GM18909 (cell line): ENCODE results near the gene ARHGAP10.

Experiments used
- ATAC-seq: cut with Tn5 transposase; IDR thresholded peaks from one replicate; pipeline ENCODE4 v1.9.1; 2021; ENCODE audit warnings: mild to moderate bottlenecking; ENCODE audit not compliant: unreplicated experiment, poor library complexity

The ARHGAP10 gene

DNA sequence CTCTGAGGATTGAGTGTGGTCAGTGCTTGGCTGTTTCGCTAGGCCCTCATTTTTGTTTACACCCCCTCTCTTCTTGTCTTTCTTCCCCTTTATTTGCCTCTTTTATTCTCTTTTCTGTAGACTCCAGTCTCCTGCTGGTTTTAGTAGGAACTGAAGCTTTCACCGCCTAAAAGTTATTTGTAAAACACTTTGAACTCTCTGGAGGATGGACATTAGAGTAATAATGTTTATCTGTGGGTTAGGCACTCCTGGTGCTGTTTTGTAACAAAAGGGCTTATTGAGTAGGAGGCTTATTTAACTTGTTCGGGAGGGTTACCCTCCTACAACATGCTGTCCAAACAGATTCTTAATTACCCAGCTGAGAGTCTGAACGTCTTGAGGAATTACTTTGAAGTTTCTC, 1.6 kb upstream of the ARHGAP10 start:
- ATAC-seq = no peak

DNA sequence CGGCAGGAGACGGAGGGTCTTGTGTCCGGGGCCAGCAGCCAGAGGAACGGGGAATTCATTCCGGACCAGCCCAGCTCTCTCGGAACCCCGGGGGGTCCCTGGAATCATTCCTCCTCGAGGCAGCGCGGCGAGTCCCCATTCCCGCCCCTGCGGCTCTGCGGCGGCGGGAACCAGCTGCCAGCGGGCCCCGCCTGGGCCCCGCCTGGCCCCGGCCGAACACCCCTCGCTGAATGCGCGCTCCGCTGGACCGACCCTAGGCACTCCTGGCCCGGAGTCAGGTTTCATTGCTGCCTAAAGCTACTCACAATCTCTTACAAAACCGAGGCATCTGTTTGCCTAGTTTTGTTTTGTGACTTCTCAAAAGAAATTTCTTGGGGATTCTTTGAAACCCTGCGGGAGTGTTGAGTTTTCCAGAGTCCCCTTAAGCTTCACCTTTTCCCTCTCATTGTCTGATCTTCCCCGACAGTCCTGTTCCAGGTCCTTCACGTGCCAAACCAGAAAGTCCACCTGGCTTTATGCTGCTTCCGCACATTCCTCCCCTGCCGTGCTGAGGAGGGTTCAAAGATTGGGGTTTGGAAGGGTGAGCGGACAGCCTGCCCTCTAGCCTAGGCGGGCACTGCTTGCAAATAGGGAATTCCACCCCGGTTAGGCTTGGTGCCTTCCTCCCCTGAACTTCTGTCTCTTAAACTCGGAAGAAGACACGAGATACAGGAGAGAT, 789 bp downstream of the ARHGAP10 start:
- ATAC-seq = peak; percentile 27

DNA sequence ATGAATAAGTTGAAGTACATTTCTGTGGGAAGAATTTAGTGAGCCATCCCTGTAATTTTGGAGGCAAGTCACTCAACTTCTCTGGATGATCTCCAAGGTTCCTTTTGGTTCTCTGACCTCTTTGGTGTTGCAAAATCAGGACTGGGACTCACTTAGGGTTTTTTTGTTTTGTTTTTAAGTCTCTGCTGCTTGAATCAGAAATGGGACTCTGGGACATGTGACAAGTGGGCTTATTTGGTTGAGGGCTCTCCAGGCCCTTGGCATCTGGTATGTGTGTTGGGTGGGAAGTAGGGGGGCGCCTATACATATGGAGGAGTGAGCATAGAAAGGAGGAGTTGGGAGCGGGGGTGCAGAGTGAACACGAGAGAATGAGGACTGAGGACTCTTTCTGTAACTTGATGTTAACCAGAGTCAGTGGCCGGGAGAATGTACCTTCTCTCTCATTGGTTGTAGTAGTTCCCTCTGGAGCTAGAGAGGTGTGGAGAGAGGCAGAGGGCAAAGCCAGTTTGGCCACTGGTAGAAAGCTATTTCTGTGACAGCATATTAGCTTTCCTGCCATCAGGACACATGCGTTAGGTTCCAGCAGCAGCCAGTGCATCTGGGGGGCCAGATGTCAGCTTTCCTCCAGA, 1.9 kb downstream of the ARHGAP10 start:
- no peak for ATAC-seq

DNA sequence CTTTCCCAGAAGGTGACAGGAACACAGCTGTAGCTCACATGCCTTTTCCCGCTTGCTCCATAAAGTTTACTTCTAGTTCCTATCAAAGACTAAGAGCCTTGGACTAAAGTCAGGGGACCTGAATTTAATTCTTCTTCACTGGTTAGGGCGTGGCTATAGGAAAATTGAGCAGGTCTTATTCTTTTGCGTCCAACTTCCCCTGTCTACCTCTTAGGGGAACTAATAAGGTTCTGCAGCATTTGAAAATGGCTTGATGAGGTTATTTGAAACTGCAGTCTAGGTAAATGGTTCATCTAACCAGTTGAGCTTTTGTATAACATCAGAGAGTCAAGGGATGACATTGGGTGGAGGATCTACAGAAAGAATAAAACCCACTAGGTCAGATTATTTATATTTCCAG, 2.6 kb downstream of the ARHGAP10 start:
- ATAC-seq = no peak

DNA sequence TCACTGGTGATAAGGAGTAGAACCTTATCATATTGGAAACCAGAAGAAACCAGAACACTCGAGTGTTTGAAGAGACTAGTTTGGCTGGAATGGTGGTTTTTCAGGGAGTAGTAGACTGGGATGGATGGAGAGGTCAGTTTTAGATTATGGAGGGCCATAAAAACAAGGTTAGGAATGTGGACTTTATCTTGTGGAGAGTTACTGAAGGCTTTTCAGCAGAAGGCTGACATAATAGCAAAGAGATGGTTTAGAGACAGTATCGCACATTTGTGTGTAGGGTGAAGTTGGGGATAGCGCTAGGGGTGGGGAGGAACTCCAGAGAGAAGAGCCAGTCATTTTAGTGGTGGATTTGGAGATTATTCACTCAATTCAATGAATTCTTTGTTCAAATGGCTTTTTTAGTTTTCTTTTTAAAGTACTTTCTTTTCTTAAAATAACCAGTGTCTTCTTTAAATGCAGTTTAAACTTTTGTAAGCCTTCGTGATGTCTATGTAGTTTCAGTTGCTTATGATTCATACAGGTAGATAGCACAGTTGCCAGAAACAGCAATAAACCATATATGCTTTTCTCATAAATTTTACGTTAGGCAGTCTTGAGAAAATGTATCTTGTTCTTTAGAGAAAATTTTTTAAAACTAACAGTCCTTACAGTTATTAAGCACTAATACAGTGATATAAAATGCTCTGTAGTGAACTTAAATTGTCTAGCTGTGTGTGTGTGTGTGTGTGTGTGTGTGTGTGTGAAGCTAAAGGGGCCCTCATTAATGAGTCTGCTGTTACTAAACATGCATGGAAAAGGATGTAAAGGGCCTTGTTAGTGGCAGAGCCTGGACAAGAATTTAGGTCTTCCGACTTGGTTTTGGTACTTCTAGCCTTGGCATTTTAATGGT, 3.8 kb downstream of the ARHGAP10 start:
- peak; percentile 23 for ATAC-seq

DNA sequence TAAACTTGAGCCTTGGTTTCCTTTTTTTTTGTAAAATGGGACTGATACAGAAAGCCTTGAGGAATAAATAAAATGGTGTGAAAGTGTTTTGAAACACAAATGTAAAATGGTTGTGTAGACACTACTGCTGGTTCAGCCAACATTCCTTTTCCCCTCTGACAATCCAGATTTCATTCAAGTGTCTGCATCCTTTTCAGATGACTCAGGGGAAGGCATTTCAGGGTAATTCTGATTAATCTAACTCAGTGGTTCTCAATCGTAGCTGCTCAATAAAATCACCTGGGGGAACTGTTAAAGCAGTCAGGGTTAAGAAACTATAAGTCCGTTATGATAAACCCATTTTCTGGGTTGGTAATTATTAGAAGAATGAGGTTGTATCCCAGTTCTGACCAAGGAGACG, 4.6 kb downstream of the ARHGAP10 start:
- ATAC-seq = no peak

DNA sequence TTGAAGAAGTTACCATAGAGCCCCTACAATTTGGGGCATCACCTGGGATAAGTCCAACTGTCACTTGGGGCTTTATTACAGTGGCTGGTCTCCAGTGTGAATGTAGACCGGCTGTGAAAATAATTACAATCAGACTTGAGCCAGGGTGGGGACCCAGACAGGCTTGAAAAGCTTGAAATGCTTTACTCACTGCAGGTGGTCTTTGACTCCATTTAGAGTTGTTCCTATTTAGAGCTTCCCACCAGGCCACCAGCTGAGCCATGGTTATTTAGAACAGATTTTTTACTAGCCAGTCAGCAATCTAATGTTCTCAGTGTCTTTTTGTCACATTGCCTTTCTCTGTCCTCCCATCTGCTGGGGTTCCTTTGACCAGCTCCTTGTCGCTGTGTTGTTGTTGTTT, 5.7 kb downstream of the ARHGAP10 start:
- no peak for ATAC-seq

DNA sequence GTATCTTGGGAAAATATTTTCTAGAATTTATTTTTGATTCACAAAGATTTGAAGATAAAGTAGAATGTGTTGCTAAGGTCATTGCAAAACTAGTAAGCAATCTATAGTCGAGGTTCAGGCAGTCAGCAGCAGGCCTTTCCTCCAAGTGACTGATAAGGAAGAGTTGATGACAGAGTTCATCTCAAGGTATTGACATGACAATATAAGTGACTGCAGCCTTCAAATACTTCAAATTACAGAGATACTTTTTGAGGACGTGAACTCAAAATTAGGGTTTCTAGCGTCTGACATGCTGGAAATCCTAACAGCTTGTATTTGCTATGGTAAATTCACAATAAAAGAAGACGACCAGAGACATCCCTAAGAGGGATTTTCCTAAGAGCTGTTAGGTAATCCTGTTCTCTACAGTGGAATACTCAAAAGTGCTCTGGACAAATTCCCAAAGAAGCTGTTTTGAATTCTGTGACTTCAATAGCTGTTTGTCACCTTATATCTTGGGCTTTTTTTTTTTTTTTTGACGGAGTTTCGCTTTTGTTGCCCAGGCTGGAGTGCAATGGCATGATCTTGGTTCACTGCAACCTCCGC, 7.4 kb downstream of the ARHGAP10 start:
- ATAC-seq = no peak

DNA sequence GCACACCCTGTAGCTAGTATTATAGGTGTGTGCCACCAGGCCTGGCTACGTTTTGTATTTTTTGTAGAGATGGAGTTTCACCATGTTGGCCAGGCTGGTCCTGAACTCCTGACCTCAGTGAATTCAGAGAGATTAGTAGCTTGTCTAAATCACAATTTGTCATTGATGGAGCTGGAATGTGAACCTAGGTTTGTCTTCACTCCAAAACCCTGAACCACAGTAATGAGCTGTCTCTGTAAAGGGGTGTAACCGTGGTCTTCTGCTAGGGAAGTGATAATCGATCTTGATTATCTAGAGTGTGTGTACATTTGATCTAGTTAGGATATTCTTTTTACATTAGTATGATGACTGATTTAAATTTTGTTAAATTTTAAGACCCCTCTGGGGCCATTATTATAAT, 8.3 kb downstream of the ARHGAP10 start:
- no peak for ATAC-seq

DNA sequence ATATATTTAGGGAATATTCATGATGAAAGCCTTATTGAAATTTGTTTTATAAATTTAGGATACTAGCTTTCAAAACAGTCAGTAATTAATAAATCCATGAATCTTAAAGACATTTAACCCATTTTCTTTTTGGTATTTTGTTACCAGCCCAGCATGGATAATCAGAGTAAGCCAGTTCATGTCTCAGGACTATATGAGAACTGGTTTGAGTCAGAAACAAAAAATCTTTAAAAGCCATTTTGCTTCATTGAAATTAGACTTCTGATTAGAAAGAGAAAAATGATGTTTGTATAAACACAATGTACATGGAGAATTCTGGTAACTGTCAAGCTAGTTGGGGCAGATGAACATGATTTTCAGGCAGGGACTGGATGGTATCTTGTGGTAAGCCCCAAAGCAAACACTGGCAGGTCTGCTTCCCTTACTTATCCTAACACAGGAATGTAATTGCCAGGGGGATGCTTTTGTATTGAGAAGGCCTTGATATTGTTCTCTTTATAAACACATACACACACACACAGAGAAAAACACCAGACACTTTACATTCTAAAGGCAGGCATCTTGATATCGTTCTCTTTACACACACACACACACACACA, 9.4 kb downstream of the ARHGAP10 start:
- no peak for ATAC-seq

DNA sequence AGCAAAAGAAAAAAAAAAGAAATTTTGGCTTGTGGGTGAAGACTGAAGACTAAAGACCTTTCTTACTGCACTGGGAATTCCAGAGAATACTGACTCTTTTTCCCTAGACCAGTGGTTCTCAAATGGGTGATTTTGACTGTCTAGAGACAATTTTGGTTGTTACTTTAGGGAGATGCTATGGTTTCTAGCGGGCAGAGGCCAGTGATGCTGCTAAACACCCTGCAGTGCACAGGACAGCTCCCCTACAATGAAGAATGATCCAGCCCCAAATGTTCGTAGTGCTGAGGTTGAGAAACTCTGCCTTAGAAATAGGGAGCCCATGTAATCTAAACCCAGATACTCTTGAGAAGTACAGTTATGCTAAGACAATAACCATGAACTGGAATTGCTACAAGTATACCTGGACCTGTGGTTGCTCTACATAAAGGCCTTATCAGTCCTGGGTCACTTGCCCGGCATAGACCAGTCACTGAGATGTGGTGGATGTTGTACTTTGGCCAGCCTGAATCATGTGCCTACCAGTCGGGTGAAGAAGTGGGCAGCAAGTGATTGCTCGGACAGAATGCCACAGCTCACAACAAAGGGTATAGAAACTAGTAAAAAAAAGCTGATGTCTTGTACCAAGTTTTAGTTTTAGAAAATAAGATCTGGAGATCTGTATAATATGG, 16.0 kb downstream of the ARHGAP10 start:
- ATAC-seq = no peak

DNA sequence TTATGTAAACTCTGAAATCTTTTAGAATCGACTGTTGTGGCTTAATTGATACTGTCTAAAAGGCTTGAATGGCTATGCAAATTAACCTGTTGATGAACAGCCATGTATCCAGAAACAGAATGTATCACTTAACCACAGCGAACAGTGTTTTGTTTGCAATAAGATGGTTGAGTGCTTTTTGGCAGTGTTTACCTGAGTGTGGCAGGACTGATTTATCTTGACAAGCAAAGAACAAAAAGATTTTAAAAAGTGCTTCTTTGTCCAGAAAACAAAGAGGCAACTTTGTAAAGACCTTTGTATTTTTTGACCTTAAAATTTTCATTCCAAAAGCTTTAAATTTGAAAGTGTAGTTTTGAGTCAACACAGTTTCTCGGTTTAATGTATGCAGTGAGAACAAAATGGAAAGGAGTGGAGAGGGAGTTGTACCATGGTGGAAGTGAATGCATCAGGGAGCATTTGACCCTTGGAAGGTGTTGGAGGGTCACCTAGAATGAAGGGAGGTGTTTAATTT, 18.0 kb downstream of the ARHGAP10 start:
- peak; percentile 97 for ATAC-seq

DNA sequence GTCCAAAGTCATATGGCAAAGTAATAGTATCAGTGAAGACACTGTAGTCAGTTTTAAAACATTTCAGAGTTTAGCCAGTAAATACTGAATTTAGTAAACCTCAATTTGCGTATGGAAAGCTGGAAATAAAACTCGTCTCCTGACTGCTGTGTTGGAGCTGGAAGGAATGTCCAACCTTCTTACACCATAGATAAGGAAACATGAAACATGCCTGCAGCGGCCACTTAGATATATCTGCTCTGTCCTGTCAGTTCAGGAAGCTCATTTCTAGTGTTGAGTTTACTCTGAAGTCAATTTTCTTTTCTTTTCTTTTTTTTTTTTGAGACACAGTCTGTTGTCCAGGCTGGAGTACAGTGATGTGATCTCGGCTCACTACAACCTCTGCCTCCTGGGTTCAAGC, 21.2 kb downstream of the ARHGAP10 start:
- no peak for ATAC-seq

DNA sequence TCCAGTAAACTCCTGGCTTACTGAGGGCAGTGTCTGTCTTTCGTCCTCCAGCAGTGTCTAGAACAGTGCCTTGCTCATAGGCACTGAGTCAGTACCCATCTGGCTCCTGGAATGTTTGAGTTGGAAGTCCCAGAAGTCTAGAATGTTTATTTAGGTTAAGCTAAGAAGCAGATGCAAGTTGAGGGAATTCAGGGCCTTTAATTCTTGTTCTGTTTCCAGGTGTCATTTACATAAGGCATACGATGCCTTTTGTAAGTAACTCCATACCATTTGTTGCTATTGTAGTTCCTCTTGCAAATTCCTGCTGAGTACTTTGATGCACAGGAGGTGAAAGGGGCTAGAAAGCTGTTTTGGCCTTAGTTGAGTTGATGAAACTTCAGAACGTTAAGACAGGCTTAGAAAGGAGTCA, 22.2 kb downstream of the ARHGAP10 start:
- no peak for ATAC-seq

DNA sequence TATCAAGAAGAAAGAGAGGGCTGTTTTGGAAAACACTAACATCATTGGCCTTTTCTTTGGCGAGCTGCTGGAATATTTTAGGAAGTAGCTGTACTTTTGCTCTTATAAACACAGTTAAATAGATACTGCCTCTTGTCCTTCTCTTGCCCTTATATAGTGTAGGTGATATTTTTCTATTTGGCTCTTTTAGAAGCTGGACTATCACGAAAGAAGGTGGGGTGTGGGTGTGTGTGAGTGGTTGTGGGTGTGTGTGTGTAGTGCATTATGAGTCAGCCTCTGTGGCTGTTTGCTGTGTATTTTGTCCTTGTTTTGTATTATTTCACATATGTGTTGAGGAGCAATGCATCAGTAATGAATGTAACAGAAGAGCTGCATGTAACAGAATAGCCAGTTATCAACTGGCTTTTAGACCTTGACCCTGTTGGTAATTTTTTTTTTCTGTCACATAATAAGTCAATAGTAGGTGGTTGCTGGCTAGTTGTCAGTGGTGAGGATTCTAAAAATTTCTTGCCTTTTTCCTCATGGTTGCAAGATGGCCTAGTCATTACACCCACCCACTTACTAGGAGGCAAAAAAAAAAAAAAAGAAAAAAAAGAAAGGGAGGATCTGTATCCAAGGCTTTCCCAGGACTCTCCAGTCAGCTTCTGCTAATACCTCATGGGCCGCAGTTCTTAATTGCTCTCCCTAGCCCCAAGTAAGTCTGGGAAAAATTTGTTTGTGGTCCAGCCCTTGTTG, 23.8 kb downstream of the ARHGAP10 start:
- ATAC-seq = peak; percentile 54

DNA sequence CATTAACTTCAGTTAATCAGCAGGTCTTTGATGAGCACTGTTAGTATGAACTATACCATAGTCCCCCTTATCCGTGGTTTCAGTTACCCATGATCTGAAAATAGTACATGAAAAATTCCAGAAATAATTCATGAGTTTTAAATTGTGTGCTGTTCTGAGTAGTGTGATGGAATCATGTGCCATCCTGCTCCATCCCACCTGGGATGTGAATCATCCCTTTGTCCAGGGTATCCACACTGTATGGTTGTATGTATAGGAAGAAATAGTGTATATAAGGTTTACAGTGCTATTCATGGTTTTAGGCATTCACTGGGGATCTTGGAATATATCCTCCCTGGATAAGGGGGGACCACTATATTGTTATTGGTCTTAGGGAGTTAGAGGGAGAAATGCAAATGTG, 24.5 kb downstream of the ARHGAP10 start:
- no peak for ATAC-seq

DNA sequence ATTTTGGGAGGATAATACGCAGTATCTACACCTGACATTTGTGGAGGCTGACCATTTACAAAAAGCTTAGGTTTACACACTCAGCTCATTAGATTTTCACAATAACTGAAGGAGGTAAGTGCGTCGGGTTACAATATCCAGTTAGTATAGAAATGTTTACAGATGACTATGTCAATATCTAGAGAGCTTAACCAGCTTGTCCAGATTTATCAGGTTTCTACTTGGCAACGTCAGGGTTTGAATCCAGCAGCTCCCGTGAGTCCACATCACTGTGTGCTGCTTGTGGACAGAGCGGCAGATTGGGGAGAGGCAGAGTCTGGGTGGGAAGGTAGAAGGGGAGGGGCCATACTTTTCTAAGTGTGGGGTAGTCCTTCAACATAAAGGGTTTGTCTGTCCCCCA, 28.3 kb downstream of the ARHGAP10 start:
- ATAC-seq = no peak

DNA sequence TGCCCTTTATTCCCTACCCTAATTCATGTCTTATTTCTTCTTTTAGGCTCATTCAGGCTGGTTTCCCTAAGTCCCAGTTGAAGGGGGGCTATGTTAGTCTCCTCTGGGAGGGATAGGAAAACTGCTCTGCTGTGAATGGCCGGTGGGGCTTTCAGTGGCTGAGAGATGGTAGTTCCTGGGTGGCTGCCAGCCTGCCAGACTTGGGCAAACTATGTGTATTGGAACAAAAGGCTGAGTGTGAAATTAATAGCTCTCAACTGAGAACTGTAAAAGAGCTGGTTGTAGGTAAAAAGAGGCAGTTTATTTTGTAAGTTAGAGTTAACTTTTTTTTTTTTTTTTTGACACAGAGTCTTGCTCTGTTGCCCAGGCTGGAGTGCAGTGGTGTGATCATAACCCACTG, 28.8 kb downstream of the ARHGAP10 start:
- peak; percentile 18 for ATAC-seq

DNA sequence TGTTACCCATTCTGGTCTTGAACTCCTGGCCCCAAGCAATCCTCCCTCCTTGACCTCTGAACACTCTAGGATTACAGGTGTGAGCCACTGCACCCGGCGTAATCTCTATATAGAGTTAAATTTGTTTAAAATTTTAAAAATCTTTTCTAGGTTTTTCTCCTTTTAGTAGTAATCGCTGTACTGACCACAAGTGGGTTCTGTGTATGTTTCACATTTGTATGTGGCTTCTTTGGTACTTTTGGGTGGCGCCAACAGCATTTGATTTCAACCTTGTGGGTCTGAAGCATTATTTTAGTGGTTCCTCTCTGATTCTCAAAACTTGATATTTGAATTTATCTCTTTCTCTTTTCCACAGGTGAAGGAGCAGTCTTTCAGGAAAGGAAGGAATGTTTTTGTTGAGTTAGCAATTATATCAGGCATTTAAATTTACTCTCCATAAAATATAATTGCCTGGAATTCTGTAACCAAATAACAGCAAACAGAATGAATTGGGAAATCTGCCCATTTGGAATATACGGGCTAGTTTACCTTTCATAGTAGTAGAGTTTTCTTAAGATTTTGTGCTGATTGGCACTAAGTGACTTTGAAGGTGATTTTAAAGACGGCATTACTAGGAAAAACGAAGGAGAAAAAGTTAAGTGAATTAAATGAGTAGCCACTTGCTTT, 29.5 kb downstream of the ARHGAP10 start:
- peak; percentile 49 for ATAC-seq
